ENCODE data around the gene LMBR1.
"Not testable (repeated sequence)": the region's sequence is repeated elsewhere in the genome, so short reads cannot be mapped to it uniquely, and the experiment has no call there.

LMBR1 gene

DNA sequence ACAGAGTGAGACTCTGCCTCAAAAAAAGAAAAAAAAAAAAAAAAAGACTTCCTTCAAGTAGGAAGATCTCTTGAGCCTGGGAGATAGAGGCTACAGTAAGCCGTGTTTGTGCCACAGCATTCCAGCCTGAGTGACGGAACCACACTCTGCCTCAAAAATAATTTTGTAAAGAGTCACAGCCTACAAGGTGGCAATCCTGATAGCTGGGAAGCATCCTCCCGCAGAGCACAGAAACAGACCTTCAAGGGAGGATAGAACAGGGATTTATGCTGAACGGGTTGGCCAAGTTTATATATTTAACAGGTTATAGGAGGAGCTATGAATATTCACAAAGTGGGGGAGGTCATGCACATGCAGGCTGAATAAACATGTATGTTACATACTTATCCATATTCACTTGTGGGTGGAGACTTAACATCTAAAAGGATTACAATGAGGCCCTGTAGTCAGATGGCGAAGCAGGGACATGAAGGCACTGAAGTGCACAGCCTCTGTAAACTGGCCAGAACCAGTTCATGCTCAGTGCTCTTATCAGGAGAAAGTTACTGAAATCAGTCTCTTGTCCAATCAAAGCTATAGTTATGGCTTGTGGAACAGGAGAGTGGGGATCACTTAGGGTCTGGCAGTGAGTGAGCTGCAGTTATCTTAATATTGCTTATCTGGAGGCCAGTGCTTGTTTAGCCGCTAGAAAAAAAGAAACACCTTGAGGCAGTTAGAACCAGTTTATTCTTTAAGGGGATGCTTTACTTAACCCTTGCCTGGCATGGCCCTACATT is 6.8 kb downstream of the LMBR1 start:
- FAIRE-seq (no peak), DNase-seq (ENCODE audit: insufficient read length, low spot score) (no peak)
- TF ChIP-seq POU2F2 (IDR thresholded peaks at IDR 0.05; ENCODE audit: low read depth, low read length) (no peak), TAF1 (IDR thresholded peaks at IDR 0.05; ENCODE audit: low read depth, low read length) (no peak), POLR2AphosphoS5 (IDR thresholded peaks at IDR 0.05; ENCODE audit: low read depth, low read length) (no peak), PAX5 (IDR thresholded peaks at IDR 0.05; ENCODE audit: insufficient read depth, low read length, severe bottlenecking) (no peak), POLR2A (IDR thresholded peaks at IDR 0.05; ENCODE audit: low read depth, low read length) (no peak), SPI1 (IDR thresholded peaks at IDR 0.05; ENCODE audit: low read depth, low read length) (no peak)

DNA sequence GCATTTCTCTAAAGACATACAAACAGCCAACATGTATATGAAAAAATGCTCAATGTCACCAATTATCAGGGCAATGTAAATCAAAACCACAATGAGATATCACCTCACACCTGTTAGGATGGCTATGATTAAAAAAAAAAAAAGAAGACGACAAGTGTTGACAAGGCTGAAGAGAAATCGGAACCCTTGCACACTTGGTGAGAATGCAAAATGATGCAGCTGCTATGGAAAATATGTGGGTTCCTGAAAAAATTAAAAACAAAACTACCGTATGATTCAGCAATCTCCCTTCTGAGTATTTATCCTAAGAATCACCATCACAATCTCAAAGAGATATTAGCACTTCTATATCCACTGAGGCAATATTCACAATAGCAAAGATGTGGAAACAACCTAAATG is 11.3 kb downstream of the LMBR1 start:
- FAIRE-seq (no peak), DNase-seq (ENCODE audit: insufficient read length, low spot score) (no peak)
- TF ChIP-seq POLR2A (IDR thresholded peaks at IDR 0.05; ENCODE audit: low read depth, low read length): no peak
- TF ChIP-seq POU2F2 (IDR thresholded peaks at IDR 0.05; ENCODE audit: low read depth, low read length): no peak
- TF ChIP-seq TAF1 (IDR thresholded peaks at IDR 0.05; ENCODE audit: low read depth, low read length): no peak

DNA sequence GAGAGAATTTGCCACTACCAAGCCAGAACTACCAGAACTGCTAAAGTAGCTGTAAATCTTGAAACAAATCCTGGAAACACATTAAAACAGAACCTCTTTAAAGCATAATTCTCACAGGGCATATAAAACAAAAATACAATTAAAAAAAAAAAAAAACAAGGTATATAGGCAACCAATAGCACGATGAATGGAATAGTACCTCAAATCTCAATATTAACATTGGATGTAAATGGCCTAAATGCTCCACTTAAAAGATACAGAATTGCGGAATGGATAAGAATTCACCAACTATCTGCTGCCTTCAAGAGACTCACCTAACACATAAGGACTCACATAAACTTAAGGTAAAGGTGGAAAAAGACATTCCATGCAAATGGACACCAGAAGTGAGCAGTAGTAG is 17.2 kb downstream of the LMBR1 start:
- no peak for DNase-seq (ENCODE audit: insufficient read length, low spot score)
- TF ChIP-seq POU2F2 (IDR thresholded peaks at IDR 0.05; ENCODE audit: low read depth, low read length) (no peak), TAF1 (IDR thresholded peaks at IDR 0.05; ENCODE audit: low read depth, low read length) (no peak), POLR2A (IDR thresholded peaks at IDR 0.05; ENCODE audit: low read depth, low read length) (no peak), PAX5 (IDR thresholded peaks at IDR 0.05; ENCODE audit: insufficient read depth, low read length, severe bottlenecking) (no peak), POLR2AphosphoS5 (IDR thresholded peaks at IDR 0.05; ENCODE audit: low read depth, low read length) (no peak), SPI1 (IDR thresholded peaks at IDR 0.05; ENCODE audit: low read depth, low read length) (no peak)
- no peak for FAIRE-seq

GRCh38 chr7:156868363-156868762 is 24.6 kb downstream of the LMBR1 start:
- FAIRE-seq; DNase-seq (ENCODE audit: insufficient read length, low spot score): not testable (repeated sequence)

- no peak for TF ChIP-seq POLR2AphosphoS5 (IDR thresholded peaks at IDR 0.05; ENCODE audit: low read depth, low read length)
- peak; percentile 82 for TF ChIP-seq SPI1 (IDR thresholded peaks at IDR 0.05; ENCODE audit: low read depth, low read length)
- TF ChIP-seq PAX5 (IDR thresholded peaks at IDR 0.05; ENCODE audit: insufficient read depth, low read length, severe bottlenecking): no peak
- TF ChIP-seq POLR2A (IDR thresholded peaks at IDR 0.05; ENCODE audit: low read depth, low read length): no peak
- FAIRE-seq: no peak
- no peak for DNase-seq (ENCODE audit: insufficient read length, low spot score)
Measured at GRCh38 chr7:156865493-156865892, 27.5 kb downstream of the LMBR1 start.

DNA sequence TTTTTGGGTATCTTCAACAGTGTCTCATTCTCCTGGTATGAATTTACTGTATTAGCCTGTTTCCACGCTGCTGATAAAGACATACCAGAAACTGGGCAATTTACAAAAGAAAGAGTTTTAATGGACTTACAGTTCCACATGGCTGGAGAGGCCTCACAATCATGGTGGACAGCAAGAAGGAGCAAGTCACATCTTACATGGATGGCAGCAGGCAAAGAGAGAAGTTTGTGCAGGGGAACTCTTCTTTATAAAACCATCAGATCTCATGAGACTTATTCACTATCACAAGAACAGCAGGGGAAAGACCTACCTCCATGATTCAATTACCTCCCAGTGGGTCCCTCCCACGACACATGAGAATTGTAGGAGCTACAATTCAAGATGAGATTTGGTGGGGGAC is 31.0 kb downstream of the LMBR1 start:
- DNase-seq (ENCODE audit: insufficient read length, low spot score); FAIRE-seq: not testable (repeated sequence)

GRCh38 chr7:156861212-156861611 is 31.8 kb downstream of the LMBR1 start:
- DNase-seq (ENCODE audit: insufficient read length, low spot score) (no peak), FAIRE-seq (no peak)
- TF ChIP-seq SPI1 (IDR thresholded peaks at IDR 0.05; ENCODE audit: low read depth, low read length) (no peak), TAF1 (IDR thresholded peaks at IDR 0.05; ENCODE audit: low read depth, low read length) (no peak), POLR2A (IDR thresholded peaks at IDR 0.05; ENCODE audit: low read depth, low read length) (no peak), PAX5 (IDR thresholded peaks at IDR 0.05; ENCODE audit: insufficient read depth, low read length, severe bottlenecking) (no peak), POU2F2 (IDR thresholded peaks at IDR 0.05; ENCODE audit: low read depth, low read length) (no peak), POLR2AphosphoS5 (IDR thresholded peaks at IDR 0.05; ENCODE audit: low read depth, low read length) (no peak)

DNA sequence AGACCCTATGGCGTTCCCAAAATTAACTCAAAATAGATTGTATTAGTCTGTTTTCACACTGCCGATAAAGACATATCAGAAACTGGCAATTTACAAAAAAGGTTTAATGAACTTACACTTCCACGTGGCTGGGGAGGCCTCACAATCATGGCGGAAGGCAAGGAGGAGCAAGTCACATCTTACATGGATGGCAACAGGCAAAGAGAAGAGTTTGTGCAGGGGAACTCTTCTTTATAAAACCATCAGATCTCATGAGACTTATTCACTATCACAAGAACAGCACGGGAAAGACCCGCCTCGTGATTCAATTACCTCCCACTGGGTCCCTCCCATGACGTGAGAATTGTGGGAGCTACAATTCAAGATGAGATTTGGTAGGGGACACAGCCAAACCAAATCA is 32.9 kb downstream of the LMBR1 start:
- FAIRE-seq: not testable (repeated sequence)

DNA sequence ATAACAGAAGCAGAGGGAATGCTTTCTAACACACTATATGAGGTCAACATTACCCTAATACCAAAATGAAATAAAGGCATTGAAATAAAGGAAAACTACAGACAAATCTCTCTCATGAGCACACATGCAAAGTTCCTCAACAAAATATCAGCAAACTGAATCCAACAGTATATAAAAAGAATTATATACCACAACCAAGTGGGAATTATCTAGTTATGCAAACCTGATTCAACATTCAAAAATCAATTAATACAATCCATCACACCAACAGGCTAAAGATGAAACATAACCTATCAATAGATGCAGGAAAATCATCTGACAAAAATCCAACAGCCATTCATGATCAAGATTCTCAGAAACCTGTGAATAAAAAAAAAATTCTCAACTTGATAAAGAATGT is 34.5 kb downstream of the LMBR1 start:
- FAIRE-seq: no peak
- no peak for DNase-seq (ENCODE audit: insufficient read length, low spot score)
- no peak for TF ChIP-seq POLR2AphosphoS5 (IDR thresholded peaks at IDR 0.05; ENCODE audit: low read depth, low read length)
- TF ChIP-seq POU2F2 (IDR thresholded peaks at IDR 0.05; ENCODE audit: low read depth, low read length): no peak
- no peak for TF ChIP-seq PAX5 (IDR thresholded peaks at IDR 0.05; ENCODE audit: insufficient read depth, low read length, severe bottlenecking)
- TF ChIP-seq TAF1 (IDR thresholded peaks at IDR 0.05; ENCODE audit: low read depth, low read length): no peak
- TF ChIP-seq POLR2A (IDR thresholded peaks at IDR 0.05; ENCODE audit: low read depth, low read length): no peak
- no peak for TF ChIP-seq SPI1 (IDR thresholded peaks at IDR 0.05; ENCODE audit: low read depth, low read length)

More for the DNA sequence above, 32.9 kb downstream of the LMBR1 start:
- DNase-seq (ENCODE audit: insufficient read length, low spot score): not testable (repeated sequence)

GRCh38 chr7:156857757-156858156 is 35.2 kb downstream of the LMBR1 start:
- no peak for TF ChIP-seq TAF1 (IDR thresholded peaks at IDR 0.05; ENCODE audit: low read depth, low read length)
- no peak for TF ChIP-seq POU2F2 (IDR thresholded peaks at IDR 0.05; ENCODE audit: low read depth, low read length)
- TF ChIP-seq POLR2A (IDR thresholded peaks at IDR 0.05; ENCODE audit: low read depth, low read length): no peak
- TF ChIP-seq PAX5 (IDR thresholded peaks at IDR 0.05; ENCODE audit: insufficient read depth, low read length, severe bottlenecking): no peak
- no peak for TF ChIP-seq SPI1 (IDR thresholded peaks at IDR 0.05; ENCODE audit: low read depth, low read length)
- no peak for TF ChIP-seq POLR2AphosphoS5 (IDR thresholded peaks at IDR 0.05; ENCODE audit: low read depth, low read length)
- DNase-seq (ENCODE audit: insufficient read length, low spot score) (no peak), FAIRE-seq (no peak)

DNA sequence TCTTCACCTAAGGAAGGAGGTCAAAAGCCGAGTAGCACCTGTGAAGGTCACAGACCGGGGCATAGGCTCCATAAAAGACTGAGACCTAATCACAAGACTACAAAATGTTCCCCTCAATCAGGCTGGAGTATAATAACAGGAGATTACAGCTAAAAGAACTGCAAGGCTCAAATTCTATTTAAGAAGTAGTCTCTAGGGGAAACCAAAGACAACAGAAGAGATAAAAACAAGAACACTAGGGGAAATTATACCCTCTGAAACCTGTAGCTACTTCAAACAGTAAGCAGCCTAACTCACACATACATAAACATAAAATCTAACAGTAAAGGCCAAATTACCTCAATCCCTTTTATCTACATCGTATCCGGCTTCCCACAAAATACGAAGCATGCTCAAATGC is 38.3 kb downstream of the LMBR1 start:
- DNase-seq (ENCODE audit: insufficient read length, low spot score) (no peak), FAIRE-seq (no peak)
- no peak for TF ChIP-seq TAF1 (IDR thresholded peaks at IDR 0.05; ENCODE audit: low read depth, low read length)
- no peak for TF ChIP-seq POU2F2 (IDR thresholded peaks at IDR 0.05; ENCODE audit: low read depth, low read length)
- TF ChIP-seq PAX5 (IDR thresholded peaks at IDR 0.05; ENCODE audit: insufficient read depth, low read length, severe bottlenecking): no peak

Data from GM12891 (cell line).